Mesothelial cell of epicardium (in vitro differentiated cells): ENCODE data around the gene SNAP47. TPM values are rescaled to one million over a fixed set of nuclear protein-coding genes. Genes with fewer than 3 reads are reported as not detected.

Experiments used
- DNase-seq, 2 experiments: peaks; one replicate each; pipeline ENCODE4 v3.0.0; 2021; ENCODE audit warnings: low spot score in 2 of 2; ENCODE audit not compliant: unreplicated experiment in 2 of 2
- H3K27ac Mint-ChIP-seq: 2 replicates; pipeline ENCODE4 v1.8.0; 2021; ENCODE audit warnings: mixed read lengths
- H3K27me3 Mint-ChIP-seq: 2 replicates; pipeline ENCODE4 v1.8.0; 2021; ENCODE audit warnings: low read depth, mixed read lengths
- H3K36me3 Mint-ChIP-seq: 2 replicates; pipeline ENCODE4 v1.8.0; 2021; ENCODE audit warnings: mixed read lengths
- H3K4me1 Mint-ChIP-seq: 2 replicates; pipeline ENCODE4 v1.8.0; 2021; ENCODE audit warnings: mixed read lengths
- H3K4me3 Mint-ChIP-seq: 2 replicates; pipeline ENCODE4 v1.8.0; 2021; ENCODE audit warnings: mild to moderate bottlenecking, moderate library complexity, mixed read lengths
- H3K9me3 Mint-ChIP-seq: 2 replicates; pipeline ENCODE4 v1.8.0; 2021; ENCODE audit warnings: mixed read lengths
- total RNA-seq: library from RNA; stranded (reverse); gene quantifications from 3 replicates; pipeline ENCODE4 v1.2.1, GENCODE V29; 2021
- TF ChIP-seq, protein P1 (sequence below): fragments of 200-600 bp; sonication (generic); IDR thresholded peaks from one replicate; pipeline ENCODE4 v1.5.0; 2021; ENCODE audit warnings: antibody characterized with exemption; ENCODE audit not compliant: unreplicated experiment

The SNAP47 gene
- total RNA-seq, 1 donor from 2014 or later: 42.6 TPM

GRCh38 chr1:227766653-227767277, 31.5 kb downstream of the SNAP47 start:
- peaks cover 11% of the 10 kb centered on the region for H3K4me1 Mint-ChIP-seq
- no peak overlapping the region for H3K27ac Mint-ChIP-seq
- TF ChIP-seq, protein P1, sequence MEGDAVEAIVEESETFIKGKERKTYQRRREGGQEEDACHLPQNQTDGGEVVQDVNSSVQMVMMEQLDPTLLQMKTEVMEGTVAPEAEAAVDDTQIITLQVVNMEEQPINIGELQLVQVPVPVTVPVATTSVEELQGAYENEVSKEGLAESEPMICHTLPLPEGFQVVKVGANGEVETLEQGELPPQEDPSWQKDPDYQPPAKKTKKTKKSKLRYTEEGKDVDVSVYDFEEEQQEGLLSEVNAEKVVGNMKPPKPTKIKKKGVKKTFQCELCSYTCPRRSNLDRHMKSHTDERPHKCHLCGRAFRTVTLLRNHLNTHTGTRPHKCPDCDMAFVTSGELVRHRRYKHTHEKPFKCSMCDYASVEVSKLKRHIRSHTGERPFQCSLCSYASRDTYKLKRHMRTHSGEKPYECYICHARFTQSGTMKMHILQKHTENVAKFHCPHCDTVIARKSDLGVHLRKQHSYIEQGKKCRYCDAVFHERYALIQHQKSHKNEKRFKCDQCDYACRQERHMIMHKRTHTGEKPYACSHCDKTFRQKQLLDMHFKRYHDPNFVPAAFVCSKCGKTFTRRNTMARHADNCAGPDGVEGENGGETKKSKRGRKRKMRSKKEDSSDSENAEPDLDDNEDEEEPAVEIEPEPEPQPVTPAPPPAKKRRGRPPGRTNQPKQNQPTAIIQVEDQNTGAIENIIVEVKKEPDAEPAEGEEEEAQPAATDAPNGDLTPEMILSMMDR: no peak
- no peak overlapping the region for H3K4me3 Mint-ChIP-seq
- DNase-seq: no peak
- no peaks in the 10 kb centered on the region for H3K27me3 Mint-ChIP-seq
- peaks cover 15% of the 10 kb centered on the region for H3K36me3 Mint-ChIP-seq
- no peaks in the 10 kb centered on the region for H3K9me3 Mint-ChIP-seq

DNA sequence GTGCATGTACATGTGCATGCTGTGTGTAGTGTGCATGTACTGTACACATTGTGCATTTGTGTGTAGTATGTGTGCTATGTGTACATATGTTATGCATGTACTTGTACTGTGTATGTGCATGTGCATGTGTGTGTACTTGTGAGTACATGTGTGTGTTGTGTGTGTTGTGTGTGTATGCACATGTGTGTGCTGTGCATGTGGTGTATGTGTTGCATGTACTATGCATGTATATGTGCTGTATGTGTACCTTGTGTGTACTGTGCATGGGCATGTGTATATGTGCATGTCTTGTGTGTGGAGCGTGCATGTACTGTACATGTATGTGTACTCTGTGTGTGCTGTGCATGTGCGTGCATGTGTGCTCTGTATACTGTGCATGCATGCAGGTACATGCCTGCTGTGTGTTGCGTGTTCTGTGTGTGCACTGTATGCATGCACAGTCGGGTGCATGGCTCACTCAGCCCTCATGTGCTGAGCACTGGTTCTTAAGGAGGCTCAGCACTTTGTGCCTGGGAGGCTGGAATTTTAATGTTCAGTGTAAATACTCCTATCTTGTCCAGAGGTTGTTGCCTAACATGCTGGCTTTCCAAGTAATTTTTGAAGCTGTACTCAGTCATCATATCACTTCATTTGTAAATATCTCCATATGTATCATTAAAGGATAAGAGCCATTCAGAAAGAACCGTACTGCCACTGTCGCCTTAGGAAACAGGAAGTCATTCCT, 32.3 kb downstream of the SNAP47 start:
- Mint-ChIP-seq H3K36me3 (peaks cover 19% of the 10 kb centered on the region), H3K27me3 (no peaks in the 10 kb centered on the region), H3K4me1 (peaks cover 8% of the 10 kb centered on the region), H3K4me3 (no peak overlapping the region), H3K9me3 (no peaks in the 10 kb centered on the region), H3K27ac (no peak overlapping the region)
- no peak for DNase-seq
- TF ChIP-seq, protein P1: no peak

DNA sequence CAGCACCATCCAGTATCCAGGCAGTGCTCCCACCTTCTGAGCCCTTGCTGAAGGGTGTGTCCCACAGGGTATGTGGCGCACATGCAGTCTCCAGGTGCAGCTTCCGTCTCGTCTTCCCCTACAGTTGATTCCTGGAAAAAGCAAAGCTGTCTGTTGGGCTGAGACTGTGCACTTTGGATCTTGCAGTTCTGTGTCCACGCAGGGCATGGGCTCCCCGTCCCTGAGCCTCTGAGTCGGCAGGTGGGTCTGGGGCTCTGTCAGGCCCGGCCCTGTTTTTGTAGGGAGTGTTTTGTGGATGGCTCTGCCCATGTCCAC, 32.8 kb downstream of the SNAP47 start:
- no peak for DNase-seq
- H3K27ac Mint-ChIP-seq: no peak overlapping the region

DNA sequence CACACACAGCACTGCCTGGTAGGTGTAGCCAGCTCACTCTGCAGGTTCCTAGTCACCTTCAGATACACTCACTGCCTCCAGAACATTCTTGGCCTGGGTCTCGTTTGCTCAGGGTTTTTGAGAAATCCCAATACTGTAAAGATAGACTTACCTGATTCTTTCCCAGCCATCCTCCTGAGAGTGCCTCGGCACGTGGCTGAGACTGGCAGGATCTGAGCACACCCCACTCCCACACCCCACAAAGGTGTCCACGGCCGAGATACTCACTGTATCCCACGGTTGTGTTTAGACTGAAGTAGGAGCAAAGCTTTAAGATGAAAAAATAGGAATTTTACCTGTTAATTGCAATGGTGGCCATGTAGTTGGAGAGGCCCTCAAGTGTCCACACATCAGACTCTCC, 33.4 kb downstream of the SNAP47 start:
- TF ChIP-seq, protein P1: no peak
- H3K27ac Mint-ChIP-seq: no peak overlapping the region

More for the DNA sequence above, 32.8 kb downstream of the SNAP47 start:
- no peaks in the 10 kb centered on the region for H3K9me3 Mint-ChIP-seq
- no peak overlapping the region for H3K4me3 Mint-ChIP-seq
- TF ChIP-seq, protein P1: no peak
- peaks cover 6% of the 10 kb centered on the region for H3K4me1 Mint-ChIP-seq
- H3K27me3 Mint-ChIP-seq: no peaks in the 10 kb centered on the region
- peaks cover 21% of the 10 kb centered on the region for H3K36me3 Mint-ChIP-seq

GRCh38 chr1:227769047-227769935, 34.1 kb downstream of the SNAP47 start:
- Mint-ChIP-seq H3K4me1 (peaks cover under 1% of the 10 kb centered on the region), H3K4me3 (no peak overlapping the region), H3K27ac (no peak overlapping the region), H3K27me3 (no peaks in the 10 kb centered on the region), H3K9me3 (no peaks in the 10 kb centered on the region), H3K36me3 (peaks cover 24% of the 10 kb centered on the region)
- DNase-seq: no peak
- TF ChIP-seq, protein P1: no peak

More for the DNA sequence above, 33.4 kb downstream of the SNAP47 start:
- Mint-ChIP-seq H3K4me3 (no peak overlapping the region), H3K4me1 (peaks cover 6% of the 10 kb centered on the region), H3K9me3 (no peaks in the 10 kb centered on the region), H3K27me3 (no peaks in the 10 kb centered on the region), H3K36me3 (peaks cover 21% of the 10 kb centered on the region)
- no peak for DNase-seq
